ENCODE measurements around the gene CLDN6. TPM values are rescaled to one million over a fixed set of nuclear protein-coding genes. Genes with fewer than 3 reads are reported as not detected.
A peak's percentile ranks its signal among the peaks of the same experiment; 100 is the strongest.

CLDN6 gene
- total and polyA plus RNA-seq, 2 of the 13 experiments (the other 11 are each of a cell fraction or from before 2014, with no cell fraction given), result 5.9 to 7.6 TPM

- TF ChIP-seq HIVEP1 (CRISPR knock-in tag; IDR thresholded peaks at IDR 0.05) (0 out of 2 replicates have a peak, but pooled peaks have one; percentile 53), ZNF746 (CRISPR knock-in tag; IDR thresholded peaks at IDR 0.05) (0 out of 2 replicates have a peak, but pooled peaks have one; percentile 28), ZBTB10 (CRISPR knock-in tag; IDR thresholded peaks at IDR 0.05; ENCODE audit: borderline replicate concordance) (peak; percentile 76; the same call in 1 of the 2 replicates), ZNF318 (CRISPR knock-in tag; IDR thresholded peaks at IDR 0.05) (no peak), SKIL (CRISPR knock-in tag; IDR thresholded peaks at IDR 0.05; ENCODE audit: borderline replicate concordance) (0 out of 2 replicates have a peak, but pooled peaks have one; percentile 45), NAIF1 (CRISPR knock-in tag; IDR thresholded peaks at IDR 0.05; ENCODE audit: borderline replicate concordance) (no peak), ZGPAT (CRISPR knock-in tag; IDR thresholded peaks at IDR 0.05) (peak; percentile 86; the same call in 1 of the 2 replicates)
These were observed 48.1 kb downstream of the CLDN6 start (continued) for GRCh38 chr16:2969545-2970521.
